Kidney (tissue), 14 donors: ENCODE measurements around the gene GARIN5A. TPM values are rescaled to one million over a fixed set of nuclear protein-coding genes. Genes with fewer than 3 reads are reported as not detected.

Source experiments
- DNase-seq, 5 donors: peaks; one replicate each; pipeline ENCODE4 v3.0.0-alpha.2; 2013 to 2020
- FAIRE-seq: peaks from 2 replicates; lab custom pipeline; 2012; peaks lifted over from hg19 to GRCh38; lab: Jason Lieb, UNC
- H3K27ac ChIP-seq, 2 donors: one replicate each; pipeline ENCODE4 v1.7.0; 2013; ENCODE audit warnings: low read depth in 2 of 2, low read length in 2 of 2, inconsistent platforms in 1 of 2
- H3K27me3 ChIP-seq: one replicate; pipeline ENCODE4 v1.7.1; 2013; ENCODE audit warnings: low read length, inconsistent platforms; ENCODE audit not compliant: control insufficient read depth, insufficient read depth
- H3K36me3 ChIP-seq, 3 donors: one replicate each; pipeline versions ENCODE4 v1.7.0 to v1.7.1; 2013; ENCODE audit warnings: low read length in 3 of 3, control low read depth in 1 of 3, inconsistent platforms in 1 of 3; ENCODE audit not compliant: insufficient read depth in 3 of 3, control insufficient read depth in 2 of 3
- H3K4me1 ChIP-seq, 3 donors: one replicate each; pipeline versions ENCODE4 v1.7.0 to v1.7.1; 2013; ENCODE audit warnings: low read length in 3 of 3, inconsistent platforms in 1 of 3, low read depth in 1 of 3; ENCODE audit not compliant: control insufficient read depth in 2 of 3, insufficient read depth in 2 of 3
- H3K4me3 ChIP-seq, 3 donors: one replicate each; pipeline versions ENCODE4 v1.7.0 to v1.8.1; 2013; ENCODE audit warnings: low read length in 3 of 3, control low read depth in 1 of 3, inconsistent platforms in 1 of 3
- H3K9ac ChIP-seq, 3 donors: one replicate each; pipeline versions ENCODE4 v1.7.0 to v1.7.1; 2013; ENCODE audit warnings: low read length in 3 of 3, control low read depth in 1 of 3, inconsistent platforms in 1 of 3
- H3K9me3 ChIP-seq, 3 donors: one replicate each; pipeline versions ENCODE4 v1.7.0 to v1.7.1; 2013; ENCODE audit warnings: low read length in 3 of 3, control low read depth in 1 of 3, inconsistent platforms in 1 of 3; ENCODE audit not compliant: control insufficient read depth in 2 of 3, insufficient read depth in 1 of 3
- intact Hi-C: fragments of 100-400 bp; cut with DNase I; formaldehyde crosslinking; loops from one replicate; pipeline ENCODE4 v1.11.1; 2022
- polyA plus RNA-seq: library from polyadenylated mRNA; stranded (reverse); fragments of 350-450 nt; fragmentation: Illumina TruSeq; extraction: RNeasy Lipid Tissue Mini Kit (QIAGEN cat#74804); gene quantifications from one replicate; pipeline ENCODE4 v1.2.3, GENCODE V29; 2014; ENCODE audit warnings: low read depth, low replicate concordance; ENCODE audit not compliant: insufficient read depth
- total RNA-seq: library from RNA; stranded (reverse); fragmentation: NEBNext Ultra II Directional; extraction: Animal tissue kit (Norgen Biotek cat#: 25700); gene quantifications from one replicate; pipeline ENCODE4 v1.2.1, GENCODE V29; 2021
- TF ChIP-seq, protein P1 (sequence below): IDR thresholded peaks from 3 replicates; pipeline ENCODE4 v1.5.1; 2012; ENCODE audit warnings: mild to moderate bottlenecking, moderate library complexity, borderline replicate concordance; ENCODE audit not compliant: insufficient read depth; ENCODE audit errors: extremely low read depth
- donor health status: control.
- donor health status: control.
- donor health status: control.
- donor health status: control.
- donor health status: control.
- donor health status: DM: yes; HTN: yes; CAD: no.
- donor health status: Normal renal cell carcinoma (clear cell type).

GARIN5A gene
- total and polyA plus RNA-seq, 2 donors from 2014 or later: 2.0 to 9.0 TPM

DNA sequence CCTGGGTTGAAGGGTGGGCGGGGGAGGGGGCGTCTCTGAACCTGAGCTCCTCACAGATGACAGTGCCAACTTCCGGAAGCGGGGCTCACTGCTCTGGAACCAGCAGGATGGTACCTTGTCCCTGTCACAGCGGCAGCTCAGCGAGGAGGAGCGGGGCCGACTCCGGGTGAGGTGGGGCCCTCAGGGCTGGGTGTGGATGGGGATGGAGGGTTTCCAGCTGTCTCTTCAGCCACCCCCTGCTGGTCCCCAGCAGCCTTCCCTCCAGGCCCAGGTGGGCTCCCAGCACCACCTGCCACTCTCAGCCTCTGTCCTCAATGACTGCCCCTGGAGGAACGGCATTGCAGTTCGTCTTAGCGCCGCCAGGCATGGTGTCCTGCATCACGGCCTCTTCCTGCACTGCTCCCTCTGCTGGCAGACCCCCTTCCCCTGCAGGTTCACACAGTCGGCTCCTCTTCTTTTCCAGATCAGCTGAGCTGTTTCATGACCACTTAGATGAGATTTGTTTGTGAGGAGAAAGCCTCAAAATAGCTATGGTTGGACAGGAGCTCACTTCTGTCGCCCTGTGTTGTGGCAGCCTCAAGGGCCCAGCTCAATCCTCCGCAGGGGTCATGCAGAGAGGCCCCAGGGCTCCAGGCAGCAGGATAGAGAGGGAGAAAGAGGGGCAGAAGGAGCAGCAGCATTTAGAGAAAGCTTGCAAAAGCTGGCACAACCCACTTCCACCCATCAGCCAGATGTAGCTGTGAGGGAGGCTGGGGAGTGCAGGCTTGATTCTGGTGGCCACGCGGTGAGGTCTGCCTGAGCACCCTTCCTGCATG, 2.5 kb upstream of the GARIN5A start:
- FAIRE-seq: no peak
- H3K9me3 ChIP-seq: no peaks in the 10 kb centered on the region
- H3K27me3 ChIP-seq: no peaks in the 10 kb centered on the region
- no peak overlapping the region for H3K4me3 ChIP-seq
- peak in 1 of 5 donors; percentile 70 for DNase-seq
- intact Hi-C loops: no loop called here
- peaks cover 0 to 14% (median 10%) of the 10 kb centered on the region in 3 donors for H3K36me3 ChIP-seq
- TF ChIP-seq, protein P1, sequence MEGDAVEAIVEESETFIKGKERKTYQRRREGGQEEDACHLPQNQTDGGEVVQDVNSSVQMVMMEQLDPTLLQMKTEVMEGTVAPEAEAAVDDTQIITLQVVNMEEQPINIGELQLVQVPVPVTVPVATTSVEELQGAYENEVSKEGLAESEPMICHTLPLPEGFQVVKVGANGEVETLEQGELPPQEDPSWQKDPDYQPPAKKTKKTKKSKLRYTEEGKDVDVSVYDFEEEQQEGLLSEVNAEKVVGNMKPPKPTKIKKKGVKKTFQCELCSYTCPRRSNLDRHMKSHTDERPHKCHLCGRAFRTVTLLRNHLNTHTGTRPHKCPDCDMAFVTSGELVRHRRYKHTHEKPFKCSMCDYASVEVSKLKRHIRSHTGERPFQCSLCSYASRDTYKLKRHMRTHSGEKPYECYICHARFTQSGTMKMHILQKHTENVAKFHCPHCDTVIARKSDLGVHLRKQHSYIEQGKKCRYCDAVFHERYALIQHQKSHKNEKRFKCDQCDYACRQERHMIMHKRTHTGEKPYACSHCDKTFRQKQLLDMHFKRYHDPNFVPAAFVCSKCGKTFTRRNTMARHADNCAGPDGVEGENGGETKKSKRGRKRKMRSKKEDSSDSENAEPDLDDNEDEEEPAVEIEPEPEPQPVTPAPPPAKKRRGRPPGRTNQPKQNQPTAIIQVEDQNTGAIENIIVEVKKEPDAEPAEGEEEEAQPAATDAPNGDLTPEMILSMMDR: peak; percentile 0
- H3K27ac ChIP-seq: no peak overlapping the region
- peaks cover 0 to 9% (median 0%) of the 10 kb centered on the region in 3 donors for H3K4me1 ChIP-seq
- H3K9ac ChIP-seq: no peak overlapping the region

DNA sequence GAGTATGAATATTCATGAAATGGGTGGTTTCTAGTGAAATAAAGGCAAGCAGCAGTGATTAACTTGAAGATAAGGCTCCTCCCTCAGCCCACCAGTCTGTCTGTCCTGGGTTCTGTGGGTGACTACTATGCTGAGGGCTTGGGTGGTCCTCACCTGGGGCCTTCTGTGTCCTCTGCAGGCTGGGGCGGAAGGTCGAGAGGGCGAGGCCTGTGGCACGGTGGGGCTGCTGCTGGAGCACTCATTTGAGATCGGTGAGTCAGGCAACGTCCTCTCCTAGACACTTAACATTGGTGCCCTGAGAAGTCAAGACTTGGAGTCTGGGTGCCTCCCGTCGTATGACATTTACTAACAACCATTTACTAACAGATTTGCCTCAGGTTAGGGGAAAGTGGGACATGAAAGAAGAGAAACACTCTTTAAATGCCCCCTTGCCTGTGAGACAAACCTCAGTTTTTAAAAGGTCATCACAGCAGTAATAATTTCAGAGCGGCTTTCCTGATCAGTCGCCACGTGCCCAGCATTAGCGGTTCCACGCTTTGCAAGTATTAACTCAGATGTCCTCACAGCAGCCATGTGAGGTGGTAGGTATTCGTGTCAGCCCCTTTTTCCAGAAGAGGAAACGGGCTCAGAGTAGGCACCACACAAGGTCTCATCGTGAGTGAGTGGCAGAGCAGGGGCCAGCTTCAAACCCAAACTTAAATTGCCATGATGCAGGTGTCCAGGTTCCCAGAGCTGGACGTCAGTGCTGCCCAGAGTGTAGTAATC, 1.3 kb upstream of the GARIN5A start:
- no peak for FAIRE-seq
- TF ChIP-seq, protein P1: no peak
- intact Hi-C loops: no loop called here
- Histone ChIP-seq H3K27me3 (no peaks in the 10 kb centered on the region), H3K36me3 (peaks cover 0 to 14% (median 10%) of the 10 kb centered on the region in 3 donors), H3K9ac (no peak overlapping the region), H3K27ac (no peak overlapping the region), H3K4me1 (peaks cover 0 to 9% (median 0%) of the 10 kb centered on the region in 3 donors), H3K4me3 (peak overlapping the region in 2 of 3 donors; percentile 13 to 96), H3K9me3 (no peaks in the 10 kb centered on the region)
- no peak for DNase-seq

DNA sequence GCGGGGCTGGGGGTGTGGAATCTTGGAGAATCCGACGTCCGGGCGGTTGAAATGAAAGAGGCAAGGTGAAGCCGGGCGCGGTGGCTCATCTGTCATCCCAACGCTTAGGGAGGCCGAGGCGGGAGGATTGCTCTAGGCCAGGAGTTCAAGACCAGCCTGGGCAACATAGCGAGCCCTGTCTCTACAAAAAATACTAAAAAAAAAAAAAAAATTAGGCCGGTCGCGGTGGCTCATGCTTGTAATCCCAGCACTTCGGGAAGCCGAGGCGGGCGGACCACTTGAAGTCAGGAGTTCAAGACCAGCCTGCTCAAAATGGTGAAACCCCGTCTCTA, 225 bp upstream of the GARIN5A start:
- DNase-seq (no peak), FAIRE-seq (no peak)
- intact Hi-C loops: no loop called here
- TF ChIP-seq, protein P1: no peak
- Histone ChIP-seq H3K4me3 (peak overlapping the region; percentile 81 to 96 (median 88)), H3K27ac (peak overlapping the region; percentile 62 to 82), H3K4me1 (peaks cover 0 to 9% (median 0%) of the 10 kb centered on the region in 3 donors), H3K9ac (peak overlapping the region in 2 of 3 donors; percentile 72 to 81), H3K27me3 (no peaks in the 10 kb centered on the region), H3K9me3 (no peaks in the 10 kb centered on the region), H3K36me3 (peaks cover 0 to 14% (median 10%) of the 10 kb centered on the region in 3 donors)
